Colonic mucosa (tissue), 4 donors: ENCODE data around the gene SPAG6. TPM values are rescaled to one million over a fixed set of nuclear protein-coding genes. Genes with fewer than 3 reads are reported as not detected.

ENCODE experiments used
- DNase-seq: peaks from one replicate; pipeline ENCODE4 v3.0.0-alpha.2; 2020
- H3K27ac ChIP-seq: fragments of 200-600 bp; one replicate; pipeline ENCODE4 v1.8.0; 2021
- H3K27me3 ChIP-seq: fragments of 200-600 bp; one replicate; pipeline ENCODE4 v1.8.0; 2021
- H3K36me3 ChIP-seq: fragments of 200-600 bp; one replicate; pipeline ENCODE4 v1.8.0; 2021
- H3K4me1 ChIP-seq: fragments of 200-600 bp; one replicate; pipeline ENCODE4 v1.8.0; 2021; ENCODE audit warnings: mild to moderate bottlenecking
- H3K4me3 ChIP-seq: fragments of 200-600 bp; one replicate; pipeline ENCODE4 v1.8.0; 2021
- H3K9ac ChIP-seq, 2 donors: one replicate each; pipeline ENCODE4 v1.7.0; 2013; ENCODE audit warnings: control low read depth in 2 of 2, low read depth in 2 of 2, low read length in 2 of 2
- H3K9me3 ChIP-seq: fragments of 200-600 bp; one replicate; pipeline ENCODE4 v1.8.0; 2021
- CTCF ChIP-seq: fragments of 200-600 bp; IDR thresholded peaks from one replicate; pipeline ENCODE4 v1.8.0; 2022; ENCODE audit warnings: antibody characterized with exemption, mild to moderate bottlenecking
- intact Hi-C: fragments of 100-400 bp; cut with DNase I; formaldehyde crosslinking; loops from one replicate; pipeline ENCODE4 v1.14.1; 2022
- total RNA-seq, 2 donors: library from RNA; stranded (reverse); fragmentation: NEBNext Ultra II Directional in 1 of 2; extraction: Animal tissue kit (Norgen Biotek cat#: 25700) in 1 of 2; gene quantifications; one replicate each; pipeline ENCODE4 v1.2.1, GENCODE V29; 2021
- donor health status: healthy.
- donor health status: DM: no; HTN: no; CAD: no.
- donor health status: DM: no; HTN: no; CAD: no.

The SPAG6 gene
- total RNA-seq, 2 donors from 2014 or later, result not detected

GRCh38 chr10:22322641-22323160, 22.6 kb upstream of the SPAG6 start:
- no peak for TF ChIP-seq CTCF
- Histone ChIP-seq H3K27me3 (peaks cover 10% of the 10 kb centered on the region), H3K9me3 (no peaks in the 10 kb centered on the region), H3K36me3 (no peaks in the 10 kb centered on the region), H3K4me1 (no peaks in the 10 kb centered on the region), H3K4me3 (peak overlapping the region; percentile 48), H3K9ac (peak overlapping the region in 1 of 2 donors; percentile 79), H3K27ac (no peak overlapping the region)
- intact Hi-C loops, result loop anchor here (10.0 kb wide), 1 partner anchor 798 kb away; the partner anchor contains the start of gene SKIDA1
- DNase-seq, result no peak

GRCh38 chr10:22323538-22324305, 21.6 kb upstream of the SPAG6 start:
- no peak for TF ChIP-seq CTCF
- Histone ChIP-seq H3K27me3 (peaks cover 10% of the 10 kb centered on the region), H3K9me3 (no peaks in the 10 kb centered on the region), H3K4me3 (no peak overlapping the region), H3K4me1 (no peaks in the 10 kb centered on the region), H3K27ac (no peak overlapping the region), H3K9ac (no peak overlapping the region), H3K36me3 (no peaks in the 10 kb centered on the region)
- intact Hi-C loops, result loop anchor here (10.0 kb wide), 1 partner anchor 799 kb away; the partner anchor contains the start of gene SKIDA1
- no peak for DNase-seq

- H3K9me3 ChIP-seq, result no peaks in the 10 kb centered on the region
- no peaks in the 10 kb centered on the region for H3K4me1 ChIP-seq
- intact Hi-C loops, result loop anchor here (10.0 kb wide), 1 partner anchor 800 kb away; the partner anchor contains the start of gene SKIDA1
- H3K9ac ChIP-seq, result peak overlapping the region in 1 of 2 donors; percentile 80
- no peak for TF ChIP-seq CTCF
- no peak for DNase-seq
- no peaks in the 10 kb centered on the region for H3K36me3 ChIP-seq
- H3K4me3 ChIP-seq, result no peak overlapping the region
- peaks cover 10% of the 10 kb centered on the region for H3K27me3 ChIP-seq
- H3K27ac ChIP-seq, result no peak overlapping the region
Measured at GRCh38 chr10:22324413-22324812, 20.9 kb upstream of the SPAG6 start.

GRCh38 chr10:22324893-22325271, 20.4 kb upstream of the SPAG6 start:
- intact Hi-C loops, result loop anchor here (5.0 to 10.0 kb wide), 2 partner anchors 323 to 800 kb away; partner anchors contain the start of genes DNAJC1 and SKIDA1

More at GRCh38 chr10:22324893-22325271, 20.4 kb upstream of the SPAG6 start:
- no peak for TF ChIP-seq CTCF
- Histone ChIP-seq H3K36me3 (no peaks in the 10 kb centered on the region), H3K4me3 (peak overlapping the region; percentile 49), H3K4me1 (no peaks in the 10 kb centered on the region), H3K9me3 (no peaks in the 10 kb centered on the region), H3K27me3 (peaks cover 10% of the 10 kb centered on the region), H3K9ac (peak overlapping the region in 1 of 2 donors; percentile 80), H3K27ac (peak overlapping the region; percentile 14)
- no peak for DNase-seq
